ENCODE measurements around the gene GPR152.
"Not testable (repeated sequence)": the region's sequence is repeated elsewhere in the genome, so short reads cannot be mapped to it uniquely, and the experiment has no call there.

GPR152 gene

GRCh38 chr11:67409261-67409666, 43.3 kb downstream of the GPR152 start:
- peak in 1 of 2 donors; percentile 60 for DNase-seq (ENCODE audit: low read depth in 2 of 2)

- no peak for DNase-seq (ENCODE audit: low read depth in 2 of 2)
These were observed 43.9 kb downstream of the GPR152 start for GRCh38 chr11:67408437-67409200.

DNA sequence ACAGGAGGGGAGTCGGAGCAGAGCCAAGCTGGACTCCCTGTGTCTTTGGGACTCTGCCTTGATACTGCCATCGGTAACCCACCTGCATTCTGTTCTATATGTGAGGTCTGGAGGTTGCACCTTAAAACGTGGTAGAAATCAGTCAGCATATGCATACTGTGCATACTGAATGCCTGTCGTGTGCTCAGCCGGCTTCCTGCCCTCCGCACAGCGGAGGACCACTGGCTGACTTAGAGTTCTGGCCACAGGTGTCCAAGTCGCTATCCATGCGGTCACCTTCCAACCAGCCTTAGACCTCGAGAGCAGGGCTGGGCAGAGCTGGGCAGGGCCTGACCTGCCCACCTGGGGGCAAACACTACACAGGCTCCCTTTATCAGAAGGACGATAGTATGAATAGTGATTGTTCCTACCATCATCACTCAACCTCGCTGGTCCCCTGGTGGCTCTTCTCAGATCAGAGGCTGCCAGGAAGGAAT, 44.8 kb downstream of the GPR152 start:
- no peak for DNase-seq (ENCODE audit: low read depth in 2 of 2)

GRCh38 chr11:67406969-67407687, 45.4 kb downstream of the GPR152 start:
- no peak for DNase-seq (ENCODE audit: low read depth in 2 of 2)

GRCh38 chr11:67406420-67406968, 46.0 kb downstream of the GPR152 start:
- DNase-seq (ENCODE audit: low read depth in 2 of 2): no peak

DNA sequence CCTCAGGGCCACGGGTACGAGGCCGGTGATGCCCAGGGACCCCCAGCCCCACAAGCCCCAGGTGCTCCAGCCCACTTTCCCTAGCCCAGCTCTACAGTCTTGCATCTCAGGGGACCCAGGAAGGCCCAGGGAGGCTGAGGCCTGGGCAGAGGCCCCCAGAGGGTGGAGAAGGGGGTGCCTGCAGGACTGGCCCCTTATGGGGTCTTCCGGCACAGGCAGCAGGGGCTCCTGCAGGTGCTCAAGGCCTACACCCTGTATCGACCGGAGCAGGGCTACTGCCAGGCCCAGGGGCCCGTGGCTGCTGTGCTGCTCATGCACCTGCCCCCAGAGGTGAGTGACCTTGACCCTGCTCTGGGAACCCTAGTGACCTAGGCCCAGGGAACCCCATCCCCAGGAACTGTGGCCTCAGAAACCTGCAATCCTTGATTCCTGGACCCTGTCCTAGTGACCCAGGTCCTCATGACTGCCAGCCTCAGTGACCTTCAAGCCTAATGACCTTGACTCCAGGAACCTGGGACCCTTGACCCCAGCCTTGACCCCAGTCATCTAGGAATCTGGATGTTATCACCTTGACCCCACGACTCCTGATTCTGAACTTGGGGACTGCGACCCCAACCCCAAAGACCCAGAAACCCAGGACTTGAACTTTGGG, 46.7 kb downstream of the GPR152 start:
- no peak for DNase-seq (ENCODE audit: low read depth in 2 of 2)

DNA sequence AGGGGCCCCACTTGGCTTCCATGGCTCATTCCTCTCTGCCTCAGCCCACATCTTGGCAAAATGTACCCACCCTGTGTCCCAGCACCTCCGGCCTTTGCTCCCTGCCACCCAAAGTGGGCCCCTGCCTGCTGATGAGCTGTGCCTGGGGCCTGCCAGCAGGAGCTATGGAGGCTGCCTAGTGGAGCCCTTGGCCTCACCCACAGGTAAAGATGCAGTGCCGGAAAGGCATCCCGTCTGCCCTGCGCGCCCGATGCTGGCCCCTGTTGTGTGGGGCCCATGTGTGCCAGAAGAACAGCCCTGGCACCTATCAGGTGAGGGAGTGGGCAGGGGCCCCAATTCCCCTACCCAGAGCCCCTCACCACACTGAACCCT, 47.3 kb downstream of the GPR152 start:
- no peak for DNase-seq (ENCODE audit: low read depth in 2 of 2)

- DNase-seq (ENCODE audit: low read depth in 2 of 2): no peak
These were observed 47.9 kb downstream of the GPR152 start for GRCh38 chr11:67404515-67405195.

DNA sequence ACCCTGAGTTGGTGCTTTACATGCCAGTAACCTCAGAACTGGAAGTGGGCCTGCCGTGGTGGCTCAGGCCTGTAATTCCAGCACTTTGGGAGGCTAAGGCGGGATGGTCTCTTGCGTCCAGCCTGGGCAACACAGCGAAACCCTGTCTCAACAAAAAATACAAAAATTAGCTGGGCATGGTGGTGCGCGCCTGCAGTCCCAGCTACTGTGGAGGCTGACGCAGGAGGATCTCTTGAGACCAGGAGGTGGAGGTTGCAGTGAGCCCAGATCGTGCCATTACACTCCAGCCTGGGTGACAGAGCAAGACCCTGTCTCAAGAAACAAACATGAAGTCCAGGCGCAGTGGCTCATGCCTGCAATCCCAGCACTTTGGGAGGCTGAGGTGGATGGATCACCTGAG, 49.4 kb downstream of the GPR152 start:
- not testable (repeated sequence) for DNase-seq (ENCODE audit: low read depth in 2 of 2)

DNA sequence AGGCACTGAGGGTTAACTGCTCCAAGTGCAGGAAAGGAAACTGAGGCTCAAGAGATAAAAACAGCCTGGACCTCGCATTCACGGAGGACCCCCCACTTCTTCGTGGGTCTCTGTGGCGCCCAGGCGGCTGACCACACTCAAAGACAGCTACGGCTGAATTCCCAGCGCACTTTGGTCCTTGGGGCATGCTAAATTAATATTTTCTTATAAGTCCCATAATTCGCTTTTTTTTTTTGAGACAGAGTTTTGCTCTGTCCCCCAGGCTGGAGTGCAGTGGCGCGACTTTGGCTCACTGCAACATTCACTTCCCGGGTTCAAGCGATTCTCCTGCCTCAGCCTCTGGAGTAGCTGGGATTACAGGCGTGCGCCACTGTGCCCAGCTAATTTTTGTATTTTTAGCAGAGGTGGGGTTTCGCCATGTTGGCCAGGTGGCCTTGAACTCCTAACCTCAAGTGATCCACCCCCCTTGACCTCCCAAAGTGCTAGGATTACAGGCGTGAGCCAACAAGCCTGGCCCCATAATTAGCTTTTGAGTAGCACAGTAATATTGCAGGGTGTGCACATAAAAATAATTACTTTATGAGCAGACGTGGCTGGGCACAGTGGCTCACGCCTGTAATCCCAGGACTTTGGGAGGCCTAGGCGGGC, 50.2 kb downstream of the GPR152 start:
- not testable (repeated sequence) for DNase-seq (ENCODE audit: low read depth in 2 of 2)

DNA sequence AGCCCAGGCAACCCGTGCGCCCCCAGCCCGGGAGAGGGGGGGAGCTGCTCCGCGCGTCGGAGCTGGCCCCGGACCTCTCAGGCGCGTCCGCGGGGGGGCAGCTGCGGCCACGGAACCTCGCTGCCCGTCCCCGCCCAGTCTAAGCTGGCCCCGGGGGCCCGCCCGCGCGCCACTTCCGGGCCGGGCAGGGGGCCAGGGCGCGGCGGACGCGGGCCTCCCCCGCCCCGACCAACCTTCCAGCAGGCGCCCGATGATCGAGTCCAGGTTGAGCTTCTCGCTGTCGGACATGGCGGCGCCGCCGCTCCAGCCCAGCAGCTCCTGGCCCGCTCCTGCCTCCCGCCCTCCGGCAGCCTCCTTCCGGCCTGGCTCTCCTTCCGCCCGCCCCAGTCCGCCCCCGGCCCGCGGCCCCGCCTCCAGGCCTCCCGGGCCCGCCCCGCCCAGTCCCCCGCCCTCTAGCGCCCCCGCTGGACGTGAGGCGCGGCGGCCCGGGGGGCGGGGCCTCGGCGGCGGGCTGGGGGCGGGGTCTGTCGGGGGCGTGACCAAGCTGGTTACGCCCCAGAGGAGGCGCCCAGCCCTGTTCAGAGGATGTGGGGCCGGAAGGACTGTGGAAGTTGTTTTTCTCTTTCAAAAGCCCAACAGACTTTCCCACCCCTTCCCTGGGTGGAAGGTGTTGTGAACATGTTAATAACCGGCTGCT, 50.9 kb downstream of the GPR152 start, which contains the start of gene PPP1CA:
Gene PPP1CA, minus strand, starts transcription at position 364 of the 697 bp plus-strand sequence. Its CDS starts 76 bp downstream, at position 288.
- peak; percentile 81 to 88 for DNase-seq (ENCODE audit: low read depth in 2 of 2)
